Measurements from ENCODE around the gene VPS4B. TPM values are rescaled to one million over a fixed set of nuclear protein-coding genes. Genes with fewer than 3 reads are reported as not detected.
"Not testable (repeated sequence)": the region's sequence is repeated elsewhere in the genome, so short reads cannot be mapped to it uniquely, and the experiment has no call there.

VPS4B gene
- total and polyA plus RNA-seq, 2 experiments from 2014 or later = 9.1 to 14.6 TPM

DNA sequence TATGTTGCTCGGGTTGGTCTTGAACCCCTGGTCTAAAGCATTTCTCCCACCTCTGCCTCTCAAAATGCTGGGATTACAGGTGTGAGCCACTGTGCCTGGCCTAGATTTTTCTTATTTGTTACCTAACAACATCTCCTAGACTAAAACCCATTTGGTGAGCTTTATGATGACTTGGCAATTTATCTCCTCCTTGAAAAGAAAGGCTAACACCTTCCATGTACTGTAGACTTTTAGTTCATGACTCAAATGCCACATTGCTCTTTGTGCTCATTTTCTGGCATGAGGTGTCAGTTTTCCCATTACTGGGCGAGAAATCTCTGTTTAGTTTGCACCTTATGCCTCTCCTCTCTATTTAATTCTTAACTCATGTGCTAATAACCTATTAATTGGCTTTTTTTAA, 42.2 kb upstream of the VPS4B start:
- no peaks in the 10 kb centered on the region for H3K4me1 ChIP-seq (ENCODE audit: low read depth)
- DNase-seq (ENCODE audit: low read depth in 1 of 2, low spot score in 1 of 2) = no peak
- no peaks in the 10 kb centered on the region for H3K36me3 ChIP-seq
- TF ChIP-seq, protein P1, sequence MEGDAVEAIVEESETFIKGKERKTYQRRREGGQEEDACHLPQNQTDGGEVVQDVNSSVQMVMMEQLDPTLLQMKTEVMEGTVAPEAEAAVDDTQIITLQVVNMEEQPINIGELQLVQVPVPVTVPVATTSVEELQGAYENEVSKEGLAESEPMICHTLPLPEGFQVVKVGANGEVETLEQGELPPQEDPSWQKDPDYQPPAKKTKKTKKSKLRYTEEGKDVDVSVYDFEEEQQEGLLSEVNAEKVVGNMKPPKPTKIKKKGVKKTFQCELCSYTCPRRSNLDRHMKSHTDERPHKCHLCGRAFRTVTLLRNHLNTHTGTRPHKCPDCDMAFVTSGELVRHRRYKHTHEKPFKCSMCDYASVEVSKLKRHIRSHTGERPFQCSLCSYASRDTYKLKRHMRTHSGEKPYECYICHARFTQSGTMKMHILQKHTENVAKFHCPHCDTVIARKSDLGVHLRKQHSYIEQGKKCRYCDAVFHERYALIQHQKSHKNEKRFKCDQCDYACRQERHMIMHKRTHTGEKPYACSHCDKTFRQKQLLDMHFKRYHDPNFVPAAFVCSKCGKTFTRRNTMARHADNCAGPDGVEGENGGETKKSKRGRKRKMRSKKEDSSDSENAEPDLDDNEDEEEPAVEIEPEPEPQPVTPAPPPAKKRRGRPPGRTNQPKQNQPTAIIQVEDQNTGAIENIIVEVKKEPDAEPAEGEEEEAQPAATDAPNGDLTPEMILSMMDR (IDR thresholded peaks at IDR 0.05; ENCODE audit: low read depth, low read length) = no peak
- H3K27me3 ChIP-seq = no peaks in the 10 kb centered on the region
- H3K9me3 ChIP-seq (ENCODE audit: low read depth) = no peaks in the 10 kb centered on the region
- no peak overlapping the region for H3K27ac ChIP-seq
- H3K4me3 ChIP-seq = no peak overlapping the region

DNA sequence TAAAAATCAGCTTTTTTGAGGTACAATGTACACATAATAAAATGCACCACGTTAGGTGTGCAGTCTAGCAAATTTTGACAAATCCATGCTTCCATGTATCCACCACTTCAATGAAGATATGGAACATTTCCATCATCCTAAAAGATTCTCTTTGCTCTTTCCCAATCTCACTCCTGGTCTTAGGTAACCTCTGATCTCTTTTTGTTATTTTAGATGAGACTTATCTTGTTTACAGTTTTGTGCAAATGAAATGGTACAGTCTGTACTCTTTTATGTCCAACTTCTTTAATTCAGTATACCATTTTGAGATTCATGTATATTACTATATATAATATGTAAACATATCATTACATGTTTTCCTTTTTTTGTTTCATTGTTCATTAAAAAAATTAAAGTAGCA, 38.1 kb upstream of the VPS4B start:
- H3K27ac ChIP-seq = no peak overlapping the region
- no peaks in the 10 kb centered on the region for H3K9me3 ChIP-seq (ENCODE audit: low read depth)
- H3K4me1 ChIP-seq (ENCODE audit: low read depth) = no peaks in the 10 kb centered on the region
- no peaks in the 10 kb centered on the region for H3K36me3 ChIP-seq
- no peak for DNase-seq (ENCODE audit: low read depth in 1 of 2, low spot score in 1 of 2)
- no peaks in the 10 kb centered on the region for H3K27me3 ChIP-seq
- TF ChIP-seq, protein P1 (IDR thresholded peaks at IDR 0.05; ENCODE audit: low read depth, low read length) = no peak
- H3K4me3 ChIP-seq = no peak overlapping the region

DNA sequence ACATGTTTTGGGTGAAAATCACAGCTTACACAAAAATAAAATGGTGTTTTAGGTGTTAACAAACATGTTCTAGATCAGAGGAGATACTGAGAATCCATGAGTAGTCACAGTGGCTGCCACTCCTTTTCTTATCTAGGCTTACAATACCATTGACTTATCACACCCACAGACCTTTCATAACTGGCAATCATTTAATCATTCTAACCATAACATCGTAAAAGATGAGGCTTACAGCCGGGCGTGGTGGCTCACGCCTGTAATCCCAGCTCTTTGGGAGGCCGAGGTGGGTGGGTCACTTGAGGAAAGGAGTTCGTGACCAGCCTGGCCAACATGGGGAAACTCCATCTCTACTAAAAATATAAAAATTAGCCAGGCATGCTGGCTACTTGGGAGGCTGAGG, 35.7 kb upstream of the VPS4B start:
- TF ChIP-seq, protein P1 (IDR thresholded peaks at IDR 0.05; ENCODE audit: low read depth, low read length) = no peak
- Histone ChIP-seq H3K4me3 (no peak overlapping the region), H3K27ac (no peak overlapping the region), H3K27me3 (no peaks in the 10 kb centered on the region), H3K4me1 (ENCODE audit: low read depth) (peaks cover under 1% of the 10 kb centered on the region), H3K9me3 (ENCODE audit: low read depth) (no peaks in the 10 kb centered on the region), H3K36me3 (no peaks in the 10 kb centered on the region)
- DNase-seq (ENCODE audit: low read depth in 1 of 2, low spot score in 1 of 2) = no peak

DNA sequence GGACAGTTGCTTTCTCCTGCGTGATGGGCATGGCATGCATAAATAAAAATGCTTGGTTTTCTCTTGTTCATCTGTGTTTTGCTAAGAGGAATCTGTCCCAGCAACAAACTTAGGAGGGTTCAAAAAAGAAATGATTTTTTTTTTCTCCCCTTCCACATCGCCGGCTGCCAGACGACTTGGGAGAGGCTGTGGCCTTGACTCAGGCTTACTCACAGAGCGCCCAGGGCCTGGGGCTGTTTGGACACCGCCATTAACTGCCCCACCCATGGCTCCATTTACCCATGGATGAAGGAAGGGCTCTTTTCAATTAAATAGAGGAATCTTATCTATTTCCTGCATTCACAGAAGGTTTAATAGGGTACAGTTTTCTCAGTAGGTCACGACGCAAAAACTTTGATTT, 32.2 kb upstream of the VPS4B start:
- Histone ChIP-seq H3K27ac (no peak overlapping the region), H3K4me3 (no peak overlapping the region), H3K9me3 (ENCODE audit: low read depth) (no peaks in the 10 kb centered on the region), H3K4me1 (ENCODE audit: low read depth) (peaks cover 6% of the 10 kb centered on the region), H3K36me3 (no peaks in the 10 kb centered on the region), H3K27me3 (no peaks in the 10 kb centered on the region)
- TF ChIP-seq, protein P1 (IDR thresholded peaks at IDR 0.05; ENCODE audit: low read depth, low read length) = no peak
- no peak for DNase-seq (ENCODE audit: low read depth in 1 of 2, low spot score in 1 of 2)

DNA sequence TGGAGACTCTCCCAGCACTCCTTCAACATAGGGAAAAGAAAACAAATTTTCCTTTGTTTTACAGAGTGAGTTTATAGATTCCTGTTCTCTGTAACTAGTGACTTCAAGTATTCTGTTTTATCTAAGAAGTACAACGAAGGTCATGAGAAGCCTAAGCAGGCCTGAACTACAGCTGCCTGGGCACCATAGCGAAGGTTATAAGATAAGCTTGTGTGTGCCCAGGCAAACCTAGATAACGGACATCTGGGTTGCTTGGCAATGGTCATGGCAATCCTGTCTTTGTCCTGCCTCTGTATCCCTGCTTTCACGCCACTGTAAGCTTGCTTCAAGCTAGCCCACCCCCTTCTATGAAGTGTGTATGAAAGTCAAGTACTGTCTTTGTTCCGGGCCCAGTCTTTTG, 30.5 kb upstream of the VPS4B start:
- not testable (repeated sequence) for H3K27ac ChIP-seq; H3K9me3 ChIP-seq (ENCODE audit: low read depth); H3K27me3 ChIP-seq; H3K4me3 ChIP-seq; H3K36me3 ChIP-seq; H3K4me1 ChIP-seq (ENCODE audit: low read depth)
- DNase-seq (ENCODE audit: low read depth in 1 of 2, low spot score in 1 of 2) = peak in 1 of 2 donors; percentile 5

DNA sequence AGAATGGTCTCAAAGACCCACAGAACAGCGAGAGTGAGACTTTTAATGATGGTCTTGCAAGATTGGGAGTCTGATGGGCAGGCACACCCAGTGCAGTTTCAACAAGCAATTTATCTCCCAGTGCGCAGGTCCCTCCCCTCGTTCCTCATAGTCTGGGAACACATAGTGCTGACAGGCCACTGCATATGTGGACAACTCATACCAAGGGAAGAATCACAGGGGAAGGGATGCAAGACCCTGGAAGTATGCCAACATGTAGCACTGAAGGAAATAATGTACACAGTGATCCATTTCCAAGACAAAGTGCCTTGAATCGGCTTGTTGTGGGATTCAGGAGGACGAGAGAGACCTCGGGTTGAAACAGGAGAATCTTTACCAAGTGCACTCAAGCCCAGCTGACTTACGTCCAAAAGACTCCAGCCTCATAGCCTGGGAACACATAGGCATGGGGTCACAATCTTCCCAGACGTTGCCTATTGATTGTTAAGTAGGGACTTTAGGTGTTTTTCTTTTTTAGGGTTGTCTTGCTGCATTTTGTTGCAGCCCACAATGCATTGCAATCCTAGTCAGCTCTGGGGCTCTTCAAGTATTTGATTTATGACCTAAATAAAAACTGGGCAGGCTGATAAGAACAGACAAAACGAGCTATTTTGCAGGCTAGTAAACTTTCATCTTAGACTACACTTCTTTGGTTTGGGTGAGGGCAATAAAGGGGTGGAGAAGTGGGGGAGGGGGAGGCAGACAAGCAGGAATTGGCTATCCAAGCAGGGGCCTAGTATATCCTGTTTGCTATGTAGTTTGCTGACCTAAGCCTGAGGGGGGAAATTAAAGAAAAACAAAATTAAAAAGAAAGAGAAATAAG, 29.8 kb upstream of the VPS4B start:
- peaks cover 6% of the 10 kb centered on the region for H3K4me1 ChIP-seq (ENCODE audit: low read depth)
- TF ChIP-seq, protein P1 (IDR thresholded peaks at IDR 0.05; ENCODE audit: low read depth, low read length) = no peak
- DNase-seq (ENCODE audit: low read depth in 1 of 2, low spot score in 1 of 2) = peak in 1 of 2 donors; percentile 74
- no peaks in the 10 kb centered on the region for H3K9me3 ChIP-seq (ENCODE audit: low read depth)
- no peak overlapping the region for H3K27ac ChIP-seq
- H3K4me3 ChIP-seq = no peak overlapping the region
- no peaks in the 10 kb centered on the region for H3K36me3 ChIP-seq
- no peaks in the 10 kb centered on the region for H3K27me3 ChIP-seq

All from cardiac muscle cell (in vitro differentiated cells and primary cell).